Measurements from ENCODE around the gene DYNLRB1. TPM values are rescaled to one million over a fixed set of nuclear protein-coding genes. Genes with fewer than 3 reads are reported as not detected.
"Not testable (repeated sequence)": the region's sequence is repeated elsewhere in the genome, so short reads cannot be mapped to it uniquely, and the experiment has no call there.

DYNLRB1 gene
- total and polyA plus RNA-seq, 5 donors, result 134 to 289 (median 158) TPM

DNA sequence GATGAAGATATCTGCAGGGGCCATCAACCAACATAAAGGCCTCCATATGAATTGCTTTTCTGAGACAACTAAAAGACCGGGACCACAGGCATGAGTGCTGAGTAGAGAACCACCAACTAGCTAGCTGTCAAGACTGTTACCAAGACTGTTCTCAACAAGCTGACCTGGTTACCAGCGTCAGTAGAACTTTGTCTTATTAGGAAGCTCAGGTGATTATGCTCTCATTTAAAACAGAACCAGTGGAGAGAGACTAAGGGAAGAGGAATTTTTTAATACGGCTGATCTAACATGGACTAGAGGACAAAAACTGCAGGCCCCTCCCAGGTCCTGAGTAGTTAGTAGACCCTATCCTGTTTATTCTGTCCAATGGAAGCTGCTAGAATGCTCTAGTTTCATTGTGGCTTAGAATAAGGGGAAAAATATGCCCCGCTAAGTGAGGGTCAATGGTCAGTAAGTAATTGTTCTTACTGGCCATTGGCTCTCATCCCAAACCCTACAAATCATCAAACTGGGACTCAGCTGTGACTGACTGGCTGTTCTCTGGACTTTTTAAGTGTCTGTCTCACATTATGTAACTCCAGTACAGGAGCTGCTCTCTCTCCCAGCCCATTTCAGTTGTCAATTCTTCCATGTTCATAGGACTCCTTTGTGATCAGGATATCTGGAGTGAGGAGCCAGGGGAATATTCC lies 3.8 kb upstream of the DYNLRB1 start:
- no peak overlapping the region for H3K4me3 ChIP-seq (ENCODE audit: low read length)
- intact Hi-C loops (cut with DNase I), result no loop called here
- WGBS, result 94% methylated on average over 4 of the region's 4 CpGs
- ATAC-seq (no peak), DNase-seq (no peak)
- H3K4me1 ChIP-seq (ENCODE audit: control insufficient read depth, insufficient read depth, low read length), result peaks cover 5% of the 10 kb centered on the region
- H3K27ac ChIP-seq (ENCODE audit: low read length), result peak overlapping the region; percentile 39
- H3K27me3 ChIP-seq (ENCODE audit: control insufficient read depth, insufficient read depth), result no peaks in the 10 kb centered on the region
- H3K9me3 ChIP-seq (ENCODE audit: control insufficient read depth, low read length), result no peaks in the 10 kb centered on the region

DNA sequence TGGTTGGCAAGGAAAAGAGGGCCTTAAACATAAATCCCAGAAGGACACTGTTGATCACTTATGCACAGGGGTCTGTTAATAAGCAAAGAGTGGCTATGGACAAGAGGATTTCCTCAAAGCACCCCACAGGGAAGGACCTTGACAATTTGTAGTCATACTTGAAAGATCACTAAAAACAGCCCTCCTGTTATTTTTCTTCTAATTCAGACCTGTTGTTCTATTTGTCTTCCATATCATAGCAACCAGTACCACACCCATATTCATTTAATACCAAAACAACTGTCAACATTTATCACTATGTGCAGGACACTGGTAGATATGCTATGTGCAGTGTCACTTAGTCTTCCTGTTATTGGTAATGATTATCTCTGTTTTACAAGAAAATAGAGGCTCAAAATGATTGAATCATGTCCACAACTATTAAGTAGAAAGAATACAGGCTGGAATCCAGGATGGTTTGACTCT lies 3.2 kb upstream of the DYNLRB1 start:
- Histone ChIP-seq H3K27ac (ENCODE audit: low read length) (no peak overlapping the region), H3K4me3 (ENCODE audit: low read length) (no peak overlapping the region), H3K9me3 (ENCODE audit: control insufficient read depth, low read length) (no peaks in the 10 kb centered on the region), H3K4me1 (ENCODE audit: control insufficient read depth, insufficient read depth, low read length) (peaks cover 5% of the 10 kb centered on the region), H3K27me3 (ENCODE audit: control insufficient read depth, insufficient read depth) (no peaks in the 10 kb centered on the region)
- no peak for DNase-seq
- no peak for ATAC-seq
- intact Hi-C loops (cut with DNase I), result no loop called here

DNA sequence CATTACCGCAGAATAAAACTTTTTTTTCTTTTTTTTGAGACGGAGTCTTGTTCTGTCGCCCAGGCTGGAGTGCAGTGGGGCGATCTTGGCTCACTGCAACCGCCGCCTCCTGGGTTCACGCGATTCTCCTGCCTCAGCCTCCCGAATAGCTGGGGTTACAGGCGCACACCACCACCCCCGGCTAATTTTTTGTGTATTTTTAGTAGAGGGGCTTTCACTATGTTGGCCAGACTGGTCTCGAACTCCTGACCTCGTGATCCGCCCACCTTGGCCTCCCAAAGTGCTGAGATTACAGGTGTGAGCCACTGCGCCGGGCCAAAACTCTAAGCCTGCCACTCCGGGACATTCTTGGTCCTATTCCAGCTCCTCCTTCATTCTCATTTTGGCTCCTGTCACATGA lies 2.2 kb upstream of the DYNLRB1 start:
- peak overlapping the region; percentile 25 for H3K27ac ChIP-seq (ENCODE audit: low read length)
- WGBS, result 85% methylated on average over 17 of the region's 17 CpGs
- H3K4me3 ChIP-seq (ENCODE audit: low read length); H3K4me1 ChIP-seq (ENCODE audit: control insufficient read depth, insufficient read depth, low read length); intact Hi-C loops (cut with DNase I); H3K9me3 ChIP-seq (ENCODE audit: control insufficient read depth, low read length); H3K27me3 ChIP-seq (ENCODE audit: control insufficient read depth, insufficient read depth); ATAC-seq; DNase-seq: not testable (repeated sequence)

DNA sequence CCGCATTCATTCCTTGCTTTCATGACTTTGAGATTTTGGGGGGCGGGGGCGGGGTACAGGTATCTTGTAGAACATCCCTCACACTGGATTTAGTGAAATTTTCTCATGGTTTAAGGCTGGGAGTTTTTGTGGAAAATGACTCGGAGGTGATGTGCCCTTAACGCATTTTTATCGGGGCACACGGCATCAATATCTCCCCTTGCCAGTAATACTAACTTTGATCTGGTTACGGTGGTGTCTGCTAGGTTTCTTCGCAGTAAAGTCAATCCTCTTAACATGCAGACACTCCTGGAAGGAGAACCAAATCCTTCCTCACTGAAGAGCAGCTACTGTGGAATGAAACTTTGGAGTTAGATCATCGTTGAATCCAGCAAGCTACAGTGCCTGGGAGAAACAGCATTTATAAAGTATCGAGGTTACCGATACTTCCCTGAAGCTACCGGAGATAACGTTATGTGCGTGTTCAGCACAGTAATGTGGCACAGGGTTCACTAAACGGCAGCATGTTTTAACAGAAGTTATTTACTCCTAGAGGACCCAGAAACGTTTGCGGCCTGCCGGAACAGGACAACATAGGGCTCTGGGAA lies 1.2 kb upstream of the DYNLRB1 start:
- no peaks in the 10 kb centered on the region for H3K27me3 ChIP-seq (ENCODE audit: control insufficient read depth, insufficient read depth)
- peaks cover 5% of the 10 kb centered on the region for H3K4me1 ChIP-seq (ENCODE audit: control insufficient read depth, insufficient read depth, low read length)
- 36% methylated on average over 19 of the region's 19 CpGs for WGBS
- H3K4me3 ChIP-seq (ENCODE audit: low read length), result peak overlapping the region; percentile 83
- intact Hi-C loops (cut with DNase I), result no loop called here
- H3K9me3 ChIP-seq (ENCODE audit: control insufficient read depth, low read length), result no peaks in the 10 kb centered on the region
- no peak for DNase-seq
- no peak for ATAC-seq
- peak overlapping the region; percentile 96 for H3K27ac ChIP-seq (ENCODE audit: low read length)

DNA sequence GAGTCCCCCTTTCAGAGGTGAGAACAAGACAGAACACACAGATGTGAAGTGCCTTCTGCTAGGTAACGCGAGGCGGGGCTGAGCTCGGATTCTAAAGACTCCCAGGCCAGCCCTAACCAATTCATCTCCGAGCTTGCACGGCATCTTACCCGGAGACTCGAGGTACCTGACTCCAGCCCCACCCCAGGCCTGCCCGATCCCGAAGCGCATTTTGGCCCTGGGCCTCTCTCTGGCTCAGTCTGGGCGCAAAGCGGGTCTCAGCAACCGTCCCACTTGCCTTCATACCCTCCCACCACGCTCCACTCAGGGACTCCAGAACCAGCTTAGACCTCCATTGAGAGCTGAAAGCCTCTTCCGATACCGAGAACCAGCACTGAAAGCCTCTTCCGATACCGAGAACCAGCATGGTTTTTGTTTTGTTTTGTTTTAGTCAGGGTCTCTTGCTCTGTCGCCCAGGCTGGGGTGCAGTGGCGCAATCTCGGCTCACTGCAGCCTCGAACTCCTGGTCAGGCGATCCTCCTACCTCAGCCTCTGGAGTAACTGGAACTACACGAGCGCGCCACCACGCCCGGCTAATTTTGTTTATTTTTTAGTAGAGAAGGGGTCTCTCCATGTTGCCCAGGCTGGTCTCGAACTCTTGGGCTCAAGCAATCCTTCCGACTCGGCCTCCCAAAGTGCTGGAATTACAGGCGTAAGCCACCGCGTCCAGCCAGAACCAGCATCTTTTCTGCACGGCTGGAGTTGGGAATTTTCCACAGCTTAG lies 557 bp upstream of the DYNLRB1 start:
- WGBS, result 5% methylated on average over 36 of the region's 36 CpGs
- Histone ChIP-seq H3K27ac (ENCODE audit: low read length) (peak overlapping the region; percentile 96), H3K27me3 (ENCODE audit: control insufficient read depth, insufficient read depth) (no peaks in the 10 kb centered on the region), H3K4me3 (ENCODE audit: low read length) (peak overlapping the region; percentile 83), H3K4me1 (ENCODE audit: control insufficient read depth, insufficient read depth, low read length) (peaks cover 5% of the 10 kb centered on the region), H3K9me3 (ENCODE audit: control insufficient read depth, low read length) (no peaks in the 10 kb centered on the region)
- DNase-seq (peak in 2 of 3 donors; percentile 35 to 63), ATAC-seq (peak; percentile 33 to 52)
- intact Hi-C loops (cut with DNase I), result no loop called here

DNA sequence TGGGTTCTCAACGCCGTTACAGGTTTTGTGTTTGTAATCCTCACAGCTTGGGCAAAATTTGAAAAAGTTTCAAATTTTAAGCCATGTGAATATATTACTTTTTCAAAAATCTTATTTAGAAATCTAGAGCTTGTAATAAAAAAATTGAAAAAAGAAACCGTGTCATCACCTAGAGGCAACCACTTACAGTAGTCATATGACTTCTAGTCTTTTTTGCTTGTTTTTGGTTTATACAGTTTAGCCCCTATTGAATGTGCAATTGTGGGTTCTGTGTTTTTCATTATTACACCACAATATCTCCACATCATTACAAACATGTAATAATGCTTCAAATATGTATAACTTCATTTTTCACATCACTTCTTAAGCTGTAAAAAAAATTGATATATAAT lies 888 bp downstream of the DYNLRB1 start:
- H3K27me3 ChIP-seq (ENCODE audit: control insufficient read depth, insufficient read depth), result no peaks in the 10 kb centered on the region
- peaks cover 4% of the 10 kb centered on the region for H3K4me1 ChIP-seq (ENCODE audit: control insufficient read depth, insufficient read depth, low read length)
- no peaks in the 10 kb centered on the region for H3K9me3 ChIP-seq (ENCODE audit: control insufficient read depth, low read length)
- ATAC-seq (no peak), DNase-seq (no peak)
- H3K4me3 ChIP-seq (ENCODE audit: low read length), result peak overlapping the region; percentile 83
- WGBS, result 1% methylated on average over 3 of the region's 3 CpGs
- peak overlapping the region; percentile 96 for H3K27ac ChIP-seq (ENCODE audit: low read length)
- intact Hi-C loops (cut with DNase I), result no loop called here

DNA sequence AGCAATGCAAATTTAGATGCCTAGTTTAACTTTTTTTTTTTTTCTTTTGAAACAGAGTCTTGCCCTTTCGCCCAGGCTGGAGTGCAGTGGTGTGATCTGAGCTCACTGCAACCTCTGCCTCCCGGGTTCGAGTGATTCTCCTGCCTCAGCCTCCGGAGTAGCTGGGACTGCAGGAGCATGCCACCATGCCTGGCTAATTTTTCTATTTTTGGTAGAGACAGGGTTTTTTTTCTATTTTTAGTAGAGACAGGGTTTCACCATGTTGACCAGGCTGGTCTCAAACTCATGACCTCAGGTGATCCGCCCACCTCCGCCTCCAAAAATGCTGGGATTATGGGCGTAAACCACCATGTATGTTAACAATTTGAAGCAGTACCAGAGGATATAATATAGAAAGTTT lies 2.6 kb downstream of the DYNLRB1 start:
- intact Hi-C loops (cut with DNase I); H3K4me3 ChIP-seq (ENCODE audit: low read length); H3K4me1 ChIP-seq (ENCODE audit: control insufficient read depth, insufficient read depth, low read length); H3K27ac ChIP-seq (ENCODE audit: low read length); H3K27me3 ChIP-seq (ENCODE audit: control insufficient read depth, insufficient read depth); DNase-seq; ATAC-seq; H3K9me3 ChIP-seq (ENCODE audit: control insufficient read depth, low read length): not testable (repeated sequence)
- WGBS, result 94% methylated on average over 7 of the region's 7 CpGs

DNA sequence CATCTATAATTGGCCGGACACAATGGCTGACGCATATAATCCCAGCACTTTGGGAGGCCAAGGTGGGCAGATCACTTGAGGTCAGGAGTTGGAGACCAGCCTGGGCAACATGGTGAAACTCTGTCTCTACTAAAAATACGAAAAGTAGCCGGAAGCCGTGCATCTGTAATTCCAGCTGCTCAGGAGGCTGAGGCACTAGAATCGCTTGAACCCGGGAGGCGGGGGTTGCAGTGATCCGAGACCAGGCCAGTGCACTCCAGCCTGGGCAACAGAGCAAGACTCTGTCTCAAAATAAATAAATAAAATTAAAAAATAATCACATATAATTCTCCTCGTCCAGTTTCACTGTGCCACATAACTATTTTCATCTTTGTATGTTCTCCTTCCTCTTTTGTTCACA lies 3.6 kb downstream of the DYNLRB1 start:
- H3K9me3 ChIP-seq (ENCODE audit: control insufficient read depth, low read length); ATAC-seq; DNase-seq; H3K27ac ChIP-seq (ENCODE audit: low read length); H3K4me3 ChIP-seq (ENCODE audit: low read length); H3K4me1 ChIP-seq (ENCODE audit: control insufficient read depth, insufficient read depth, low read length); H3K27me3 ChIP-seq (ENCODE audit: control insufficient read depth, insufficient read depth): not testable (repeated sequence)
- 85% methylated on average over 10 of the region's 10 CpGs for WGBS
- intact Hi-C loops (cut with DNase I), result loop anchor here in 1 of 4 donors (10.0 kb wide), 1 partner anchor 205 kb away; no protein-coding TSS in a partner anchor

DNA sequence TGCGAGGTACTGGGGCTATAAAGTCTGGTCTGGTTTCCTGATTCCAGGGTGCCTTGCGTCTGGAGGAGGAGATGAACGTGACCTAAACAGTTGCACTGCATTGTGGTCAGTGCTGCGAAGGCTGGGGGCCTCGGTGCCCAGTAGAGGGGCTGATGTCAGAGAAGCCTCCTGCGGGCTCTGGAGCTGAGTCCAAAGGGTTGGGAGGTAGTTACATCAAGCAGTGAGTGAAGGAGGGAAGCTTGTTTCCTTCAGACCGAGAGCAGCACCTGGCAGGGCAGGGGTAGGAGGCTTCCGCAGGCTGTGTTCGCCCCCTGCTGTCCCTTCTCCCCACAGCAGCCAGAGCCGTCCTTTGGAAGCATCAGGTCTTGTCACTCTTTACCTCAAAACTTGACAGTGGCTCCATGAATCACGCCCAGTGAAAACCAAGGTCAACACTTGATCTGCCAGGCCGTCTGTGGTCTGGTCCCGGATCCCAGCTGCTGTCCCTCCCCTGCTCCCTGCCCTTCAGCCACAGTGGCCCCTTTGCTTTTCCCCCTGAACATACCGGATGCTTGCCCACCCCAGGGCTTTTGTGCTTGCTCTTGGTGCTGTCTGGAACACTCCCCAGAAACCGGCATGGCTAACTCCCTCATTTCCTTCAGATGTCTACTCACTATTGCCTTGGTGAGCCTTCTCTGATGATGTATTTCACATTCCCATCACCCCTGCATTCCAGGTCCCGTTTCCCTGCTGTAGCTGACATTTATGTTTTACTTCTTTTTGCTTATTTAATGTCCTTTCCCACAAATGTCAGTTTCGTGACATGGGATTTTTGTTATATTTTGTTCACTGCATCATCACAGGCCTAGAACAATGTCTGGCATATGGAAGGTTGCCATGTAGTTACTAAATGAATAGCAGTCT lies 7.0 kb downstream of the DYNLRB1 start:
- Histone ChIP-seq H3K4me1 (ENCODE audit: control insufficient read depth, insufficient read depth, low read length) (peaks cover 6% of the 10 kb centered on the region), H3K27me3 (ENCODE audit: control insufficient read depth, insufficient read depth) (no peaks in the 10 kb centered on the region), H3K27ac (ENCODE audit: low read length) (peak overlapping the region; percentile 81), H3K4me3 (ENCODE audit: low read length) (no peak overlapping the region), H3K9me3 (ENCODE audit: control insufficient read depth, low read length) (no peaks in the 10 kb centered on the region)
- WGBS, result 53% methylated on average over 17 of the region's 17 CpGs
- ATAC-seq (peak in 1 of 2 donors; percentile 30), DNase-seq (no peak)
- intact Hi-C loops (cut with DNase I), result loop anchor here in 1 of 4 donors (10.0 kb wide), 1 partner anchor 208 kb away; no protein-coding TSS in a partner anchor

DNA sequence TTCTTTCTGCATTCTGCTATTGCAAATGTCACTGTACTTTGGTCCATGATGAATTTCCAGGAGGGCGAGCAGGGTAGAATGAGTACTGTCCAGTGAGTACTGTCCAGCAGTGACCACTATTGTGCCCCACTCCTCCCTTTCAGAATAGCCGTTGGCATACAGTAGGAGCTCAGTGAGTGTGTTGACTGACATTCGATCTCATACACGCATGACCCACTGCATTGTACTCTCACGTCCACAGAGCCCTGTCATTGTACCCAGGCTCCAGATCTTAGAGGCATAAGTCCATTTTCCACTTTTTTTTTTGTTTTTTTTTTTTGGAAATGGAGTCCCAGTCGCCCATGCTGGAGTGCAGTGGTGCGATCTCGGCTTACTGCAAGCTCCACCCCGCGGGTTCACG lies 8.2 kb downstream of the DYNLRB1 start:
- intact Hi-C loops (cut with DNase I), result loop anchor here in 1 of 4 donors (10.0 kb wide), 1 partner anchor 210 kb away; no protein-coding TSS in a partner anchor
- H3K27ac ChIP-seq (ENCODE audit: low read length), result peak overlapping the region; percentile 5
- WGBS, result 87% methylated on average over 11 of the region's 11 CpGs
- no peak for DNase-seq
- no peaks in the 10 kb centered on the region for H3K27me3 ChIP-seq (ENCODE audit: control insufficient read depth, insufficient read depth)
- ATAC-seq, result no peak
- no peak overlapping the region for H3K4me3 ChIP-seq (ENCODE audit: low read length)
- no peaks in the 10 kb centered on the region for H3K9me3 ChIP-seq (ENCODE audit: control insufficient read depth, low read length)
- H3K4me1 ChIP-seq (ENCODE audit: control insufficient read depth, insufficient read depth, low read length), result peaks cover 6% of the 10 kb centered on the region
